Activated naive CD4-positive, alpha-beta T cell treated with anti-CD3 and anti-CD28 coated beads, Interleukin-2, amount 10 ng/mL, durations not matched to agents 5 hours and 36 hours (primary cell): Measurements from ENCODE around the gene MYL11. TPM values are rescaled to one million over a fixed set of nuclear protein-coding genes. Genes with fewer than 3 reads are reported as not detected.

ENCODE experiments used
- total RNA-seq, 2 experiments: library from RNA; stranded (reverse); gene quantifications; one replicate each; pipeline ENCODE4 v1.2.3, GENCODE V29; 2021

The MYL11 gene
- under 1 TPM in 1 of 2 experiments, not detected in 1; 0.78 TPM for total RNA-seq

DNA sequence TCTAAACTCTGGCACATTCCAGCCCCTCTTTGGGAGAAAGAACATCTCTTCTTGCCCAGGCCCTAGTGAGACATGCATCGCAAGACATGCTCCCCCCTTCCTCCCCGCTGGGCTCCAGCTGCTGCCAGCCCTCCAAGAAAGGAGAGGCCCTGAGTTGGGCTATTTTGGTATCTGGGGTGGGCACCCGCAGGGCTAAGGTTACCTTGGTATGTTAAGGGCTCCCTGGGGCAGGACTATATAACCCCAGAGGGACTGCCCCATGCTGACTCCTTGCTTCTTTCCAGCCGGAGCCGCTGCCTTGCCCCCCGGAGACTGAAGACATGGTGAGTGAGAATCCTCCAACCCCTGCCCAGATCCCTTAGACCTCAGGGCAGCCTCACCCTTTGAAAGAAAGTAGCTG, at the start of gene MYL11:
MYL11 (plus strand) TSS at position 265 of the 400 bp plus-strand sequence; CDS start at position 321, 56 bp downstream.

DNA sequence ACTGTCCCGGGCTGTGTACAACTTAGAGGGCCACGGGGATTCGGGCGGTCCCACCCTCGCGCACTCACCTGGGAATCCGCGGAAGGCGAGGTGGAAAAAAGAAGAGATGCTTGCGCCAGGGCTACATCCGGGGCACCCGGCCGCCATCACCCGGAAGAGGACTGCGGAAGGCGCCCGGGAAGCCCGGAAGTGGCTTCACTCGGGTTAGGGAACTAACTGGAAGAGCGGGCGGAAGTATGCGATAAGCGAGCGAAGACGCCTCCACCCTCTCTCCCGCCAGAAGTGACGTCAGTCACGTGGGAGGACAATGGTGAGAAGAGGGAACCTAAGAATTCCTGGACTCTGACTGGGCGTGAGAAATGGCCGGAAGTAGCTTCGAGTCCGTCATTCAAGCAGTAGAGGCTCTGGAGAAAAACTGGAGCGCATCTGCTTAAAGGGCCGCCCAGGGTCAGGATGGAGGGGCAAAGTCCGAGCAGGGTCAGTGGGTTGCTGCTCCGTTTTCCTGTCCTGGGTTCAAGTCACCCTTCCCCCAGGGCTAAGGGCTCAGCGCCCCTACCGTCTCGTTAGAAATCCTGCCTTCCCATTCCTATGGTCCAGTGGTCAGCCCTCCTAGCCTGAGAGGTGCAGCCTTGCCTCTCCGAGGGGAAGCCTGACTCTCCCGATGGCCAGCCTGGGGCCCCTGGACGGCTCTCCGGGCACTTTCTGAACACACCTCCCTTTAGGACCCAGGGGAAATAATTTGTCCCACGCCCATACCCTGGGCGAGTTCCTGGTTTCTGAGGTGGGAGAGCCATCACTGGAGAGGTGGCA, 19.3 kb upstream of the MYL11 start, which contains the start of gene CD2BP2:
CD2BP2 (minus strand) TSS at position 165 of the 810 bp plus-strand sequence. CDS start 627 bp downstream, outside the sequence.

DNA sequence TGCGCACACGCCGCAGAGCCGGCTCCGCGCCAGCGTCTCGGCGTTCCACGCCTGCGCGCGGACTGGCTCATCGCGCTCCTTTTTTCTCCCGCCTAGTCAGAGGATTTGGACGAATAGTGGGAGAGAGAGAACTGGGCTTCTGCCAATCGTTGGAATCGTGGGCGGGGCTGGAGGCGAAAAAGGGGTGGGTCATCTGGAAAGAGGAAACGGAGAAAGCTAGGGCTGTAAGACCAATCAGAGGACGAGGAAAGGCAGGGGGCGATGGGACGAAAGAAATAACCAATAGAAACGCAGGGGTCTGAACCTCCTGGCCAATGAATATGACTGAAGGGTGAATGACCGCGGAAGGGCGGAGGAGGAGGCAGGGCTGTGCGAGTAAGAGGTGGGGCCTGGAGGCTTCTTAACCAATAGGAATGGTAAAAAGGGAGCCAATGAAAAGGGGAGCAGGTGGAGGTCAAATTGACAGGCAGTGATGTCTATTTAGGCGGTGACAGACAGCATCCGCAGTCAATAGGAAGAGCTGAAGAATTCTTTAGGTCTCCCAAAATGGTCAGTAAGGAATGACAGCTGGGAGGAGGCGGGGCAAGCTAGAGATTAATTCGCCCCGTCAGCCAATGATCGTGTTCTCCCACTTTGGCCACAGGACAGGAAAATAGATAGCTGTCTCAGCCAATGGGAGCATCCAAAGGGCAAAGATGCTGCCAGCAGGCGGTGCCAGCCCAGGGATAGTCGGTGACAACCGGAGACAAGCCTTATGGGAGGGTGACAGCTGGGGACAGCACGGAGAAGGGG, 4.0 kb upstream of the MYL11 start, which contains the start of gene TBC1D10B:
TBC1D10B (minus strand) TSS at position 39 of the 792 bp plus-strand sequence. CDS start 311 bp downstream, outside the sequence.

DNA sequence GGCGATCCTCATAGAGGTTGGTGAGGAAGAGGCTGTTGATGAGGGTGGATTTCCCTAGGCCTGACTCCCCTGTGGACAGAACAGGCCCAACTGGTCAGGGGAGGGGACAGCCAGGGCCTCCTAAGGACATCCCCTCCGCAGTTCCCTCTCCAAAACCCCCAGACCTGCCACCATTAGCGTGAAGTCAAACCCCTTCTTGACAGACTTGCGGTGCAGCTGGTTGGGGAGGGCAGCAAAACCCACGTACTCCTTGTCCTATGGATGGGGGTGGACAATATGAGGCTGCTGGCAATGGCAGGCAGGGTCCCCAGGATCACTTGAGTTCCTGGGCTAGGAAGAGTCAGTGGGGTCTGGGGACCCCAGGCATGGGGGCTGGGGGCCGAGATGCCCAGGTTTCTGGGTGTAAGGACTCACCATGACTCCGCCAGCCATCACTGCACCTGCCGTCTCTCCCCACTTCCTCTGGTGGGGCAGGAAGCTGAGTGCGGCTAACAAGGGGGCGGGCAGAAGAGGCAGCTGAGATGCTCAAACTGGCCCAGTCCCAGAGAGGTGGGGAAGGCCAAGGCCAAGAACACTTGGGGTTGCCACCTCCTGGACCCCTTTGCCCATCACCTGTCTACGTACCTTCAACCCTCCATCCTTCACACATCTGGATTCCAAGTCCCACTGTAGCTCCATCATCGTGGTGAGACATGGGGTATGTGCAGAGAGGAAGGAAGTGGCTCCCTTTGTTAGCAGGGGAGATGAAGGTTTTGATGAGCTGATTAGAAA, 7.7 kb downstream of the MYL11 start, which contains the start of gene SEPTIN1:
SEPTIN1 (minus strand) TSS at position 451 of the 771 bp plus-strand sequence; CDS start at position 432, 19 bp downstream.

GRCh38 chr16:30395155-30395991, 20.8 kb downstream of the MYL11 start, which contains the start of gene ZNF48:
Gene ZNF48 (plus strand): TSS chr16:30395420. CDS start chr16:30395795, 375 bp downstream.

DNA sequence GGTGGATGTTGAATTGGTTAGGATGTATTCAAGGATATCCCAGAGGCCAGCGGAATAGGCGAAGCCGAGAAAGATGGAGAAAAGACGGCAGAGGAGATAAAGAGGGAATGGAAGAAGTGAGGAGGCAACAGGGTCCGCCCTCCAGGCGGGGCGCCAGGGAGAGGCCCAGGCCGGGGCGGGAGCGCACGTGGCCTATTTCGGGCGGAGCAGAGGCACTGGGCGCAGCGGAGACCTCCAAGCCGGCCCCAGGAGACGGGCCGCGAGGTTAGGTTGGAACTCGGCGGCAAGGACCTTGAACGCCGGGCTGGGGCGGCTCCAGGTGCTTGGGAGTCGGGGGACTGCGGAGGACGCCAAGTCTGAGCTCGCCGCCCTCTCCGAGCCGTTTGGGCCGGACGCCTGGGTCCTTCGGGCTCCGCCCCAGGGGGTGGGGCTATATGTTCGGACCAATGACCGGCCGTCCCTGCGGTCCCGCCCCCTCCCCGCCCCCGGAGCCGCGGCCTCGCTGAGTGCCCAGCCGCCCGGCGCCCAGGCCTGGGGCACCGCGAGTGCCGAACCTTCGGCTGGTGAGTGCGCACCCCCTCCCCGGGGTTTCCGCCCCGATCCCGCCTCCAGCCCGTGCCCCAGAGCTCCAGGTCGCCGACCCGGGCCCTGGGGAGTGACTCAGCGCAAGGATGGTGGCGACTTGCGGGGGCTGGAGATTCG, 32.7 kb downstream of the MYL11 start, which contains the start of gene ZNF771:
ZNF771 (plus strand) TSS at position 505 of the 702 bp plus-strand sequence. CDS start 448 bp downstream, outside the sequence.

Other genes starting within 250 kb of the MYL11 start
- gene CORO1A, start 191.2 kb upstream of the MYL11 start, total RNA-seq: 1,000 to 10,000 TPM; 1,549 to 1,565 TPM
- gene BOLA2B, start 181.1 kb upstream of the MYL11 start, total RNA-seq: 100 to 1,000 TPM; 122 to 123 TPM
- 10 to 100 TPM; 74.5 to 91.7 TPM for gene SLX1A, start 180.9 kb upstream of the MYL11 start, total RNA-seq
- 10 to 100 TPM; 24.0 to 31.6 TPM for gene SULT1A3, start 175.5 kb upstream of the MYL11 start, total RNA-seq
- gene NPIPB13, start 126.3 kb upstream of the MYL11 start, total RNA-seq: 10 to 100 TPM in 1 of 2 experiments, 1 to 10 TPM in 1; 7.5 to 15.5 TPM
- 10 to 100 TPM; 51.3 to 55.5 TPM for gene CD2BP2, start 19.5 kb upstream of the MYL11 start, total RNA-seq
- 10 to 100 TPM; 55.5 to 58.2 TPM for gene TBC1D10B, start 4.3 kb upstream of the MYL11 start, total RNA-seq
- gene SEPTIN1, start 7.8 kb downstream of the MYL11 start, total RNA-seq: 100 to 1,000 TPM; 383 to 413 TPM
- 10 to 100 TPM; 14.3 to 14.9 TPM for gene ZNF48, start 20.6 kb downstream of the MYL11 start, total RNA-seq
- gene ZNF771, start 32.8 kb downstream of the MYL11 start, total RNA-seq: 1 to 10 TPM; 3.8 to 4.3 TPM
- gene DCTPP1, start 55.2 kb downstream of the MYL11 start, total RNA-seq: 10 to 100 TPM; 39.9 to 40.3 TPM
- gene SEPHS2, start 71.1 kb downstream of the MYL11 start, total RNA-seq: 10 to 100 TPM; 56.7 to 59.9 TPM
- 100 to 1,000 TPM; 550 to 559 TPM for gene ITGAL, start 97.9 kb downstream of the MYL11 start, total RNA-seq
- 1 to 10 TPM; 4.9 to 5.3 TPM for gene ZNF768, start 151.8 kb downstream of the MYL11 start, total RNA-seq
- 10 to 100 TPM; 11.8 to 12.3 TPM for gene ZNF747, start 160.1 kb downstream of the MYL11 start, total RNA-seq
- 10 to 100 TPM; 18.1 to 18.5 TPM for gene ZNF764, start 183.6 kb downstream of the MYL11 start, total RNA-seq
- 10 to 100 TPM; 16.3 TPM for gene ZNF688, start 196.9 kb downstream of the MYL11 start, total RNA-seq
- 10 to 100 TPM; 18.2 to 19.7 TPM for gene ZNF785, start 210.9 kb downstream of the MYL11 start, total RNA-seq
- 10 to 100 TPM; 10.6 to 10.8 TPM for gene ZNF689, start 235.6 kb downstream of the MYL11 start, total RNA-seq